Measurements from ENCODE around the gene OAS3.

The OAS3 gene

GRCh38 chr12:112973818-112974231 lies 35.6 kb downstream of the OAS3 start:
- Histone ChIP-seq H3K36me3 (ENCODE audit: control insufficient read depth, insufficient read depth, low read length) (no peaks in the 10 kb centered on the region; the same call in 1 of the 2 replicates), H3K4me3 (replicated peaks; ENCODE audit: low read depth, low read length) (no peak overlapping the region), H3K27me3 (replicated peaks; ENCODE audit: control insufficient read depth, insufficient read depth, low read length) (no peaks in the 10 kb centered on the region)
- no peak for TF ChIP-seq CTCF (IDR thresholded peaks at IDR 0.05; ENCODE audit: insufficient read depth, low read length, poor library complexity, severe bottlenecking)
- no peak for DNase-seq (ENCODE audit: extremely low read depth, insufficient read length)

DNA sequence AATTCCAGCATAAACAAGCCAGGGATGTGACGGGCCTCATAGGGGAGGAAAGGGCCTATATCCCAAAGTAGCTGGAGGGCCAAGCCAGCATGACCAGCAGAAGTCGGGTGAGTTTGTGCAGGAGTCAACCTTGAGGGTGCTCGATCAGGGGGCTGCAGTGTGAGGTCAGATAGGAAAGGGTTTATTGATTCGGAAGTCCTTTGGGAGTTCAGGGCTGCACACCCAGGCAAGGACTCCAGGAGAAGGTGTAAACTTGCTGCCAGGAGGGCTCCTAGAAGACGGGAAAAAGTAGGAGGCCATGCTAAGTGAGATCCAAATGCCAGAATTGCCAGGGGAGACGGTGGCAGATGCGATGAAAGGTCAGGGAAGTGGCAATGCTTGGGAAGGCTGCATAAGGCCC lies 36.6 kb downstream of the OAS3 start:
- H3K27me3 ChIP-seq (replicated peaks; ENCODE audit: control insufficient read depth, insufficient read depth, low read length), result no peaks in the 10 kb centered on the region
- TF ChIP-seq CTCF (IDR thresholded peaks at IDR 0.05; ENCODE audit: insufficient read depth, low read length, poor library complexity, severe bottlenecking), result no peak
- H3K36me3 ChIP-seq (ENCODE audit: control insufficient read depth, insufficient read depth, low read length), result no peaks in the 10 kb centered on the region; the same call in 1 of the 2 replicates
- DNase-seq (ENCODE audit: extremely low read depth, insufficient read length), result no peak
- no peak overlapping the region for H3K4me3 ChIP-seq (replicated peaks; ENCODE audit: low read depth, low read length)

DNA sequence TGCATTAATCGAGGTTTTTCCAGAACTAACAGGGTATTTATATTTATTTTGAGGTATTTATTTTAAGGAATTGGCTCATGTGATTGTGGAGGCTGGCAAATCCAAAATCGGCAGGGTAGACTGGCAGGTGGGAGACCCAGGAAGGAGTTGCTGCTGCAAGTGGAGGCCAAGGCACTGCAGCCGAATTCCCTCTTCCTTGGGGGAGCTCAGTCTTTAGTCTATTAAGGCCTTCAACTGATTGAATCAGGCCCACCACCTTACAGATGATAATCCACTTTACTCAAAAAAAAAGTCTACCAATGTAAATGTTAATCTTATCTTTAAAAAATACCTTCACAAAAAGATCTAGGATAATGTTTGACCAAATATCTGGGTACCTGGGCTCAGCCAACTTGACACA lies 38.9 kb downstream of the OAS3 start:
- TF ChIP-seq CTCF (IDR thresholded peaks at IDR 0.05; ENCODE audit: insufficient read depth, low read length, poor library complexity, severe bottlenecking), result no peak
- DNase-seq (ENCODE audit: extremely low read depth, insufficient read length), result no peak
- Histone ChIP-seq H3K27me3 (replicated peaks; ENCODE audit: control insufficient read depth, insufficient read depth, low read length) (no peaks in the 10 kb centered on the region), H3K4me3 (replicated peaks; ENCODE audit: low read depth, low read length) (no peak overlapping the region), H3K36me3 (ENCODE audit: control insufficient read depth, insufficient read depth, low read length) (no peaks in the 10 kb centered on the region)

- H3K4me3 ChIP-seq (replicated peaks; ENCODE audit: low read depth, low read length), result peak overlapping the region; percentile 86
- no peaks in the 10 kb centered on the region for H3K36me3 ChIP-seq (ENCODE audit: control insufficient read depth, insufficient read depth, low read length)
- H3K27me3 ChIP-seq (replicated peaks; ENCODE audit: control insufficient read depth, insufficient read depth, low read length), result no peaks in the 10 kb centered on the region
- TF ChIP-seq CTCF (IDR thresholded peaks at IDR 0.05; ENCODE audit: insufficient read depth, low read length, poor library complexity, severe bottlenecking), result no peak
- DNase-seq (ENCODE audit: extremely low read depth, insufficient read length), result no peak
Measured at GRCh38 chr12:112977641-112978040, 39.4 kb downstream of the OAS3 start.

- peak; percentile 80 for DNase-seq (ENCODE audit: extremely low read depth, insufficient read length)
Measured at GRCh38 chr12:112978163-112979040, 40.1 kb downstream of the OAS3 start, which contains the start of gene OAS2. Gene OAS2 (plus strand): TSS chr12:112978519. CDS start chr12:112978609, 90 bp downstream.

More at GRCh38 chr12:112978163-112979040, 40.1 kb downstream of the OAS3 start, which contains the start of gene OAS2:
- Histone ChIP-seq H3K36me3 (ENCODE audit: control insufficient read depth, insufficient read depth, low read length) (no peaks in the 10 kb centered on the region), H3K27me3 (replicated peaks; ENCODE audit: control insufficient read depth, insufficient read depth, low read length) (no peaks in the 10 kb centered on the region), H3K4me3 (replicated peaks; ENCODE audit: low read depth, low read length) (peak within 1 kb of the TSS; percentile 86)
- no peak for TF ChIP-seq CTCF (IDR thresholded peaks at IDR 0.05; ENCODE audit: insufficient read depth, low read length, poor library complexity, severe bottlenecking)
